ENCODE results near the gene RTN3.
A peak's percentile ranks its signal among the peaks of the same experiment; 100 is the strongest.
"Not testable (repeated sequence)": the region's sequence is repeated elsewhere in the genome, so short reads cannot be mapped to it uniquely, and the experiment has no call there.

RTN3 gene

GRCh38 chr11:63769042-63769713 is 87.9 kb downstream of the RTN3 start:
- DNase-seq: peak; percentile 26

GRCh38 chr11:63769714-63770455 is 88.6 kb downstream of the RTN3 start:
- no peak for DNase-seq

GRCh38 chr11:63770763-63771162 is 89.5 kb downstream of the RTN3 start:
- DNase-seq: no peak

- not testable (repeated sequence) for DNase-seq
Measured at GRCh38 chr11:63771741-63772318, 90.5 kb downstream of the RTN3 start.

GRCh38 chr11:63775191-63775590 is 93.9 kb downstream of the RTN3 start:
- DNase-seq: no peak

- no peak for DNase-seq
Measured at GRCh38 chr11:63779039-63779438, 97.7 kb downstream of the RTN3 start.

- no peak for DNase-seq
Measured at GRCh38 chr11:63782749-63783148, 101.4 kb downstream of the RTN3 start.

- DNase-seq: no peak
Measured at GRCh38 chr11:63783925-63784592, 102.8 kb downstream of the RTN3 start.

- DNase-seq: no peak
Measured at GRCh38 chr11:63785823-63786222, 104.5 kb downstream of the RTN3 start.

- DNase-seq: no peak
Measured at GRCh38 chr11:63791495-63792167, 110.3 kb downstream of the RTN3 start.

- no peak for DNase-seq
Measured at GRCh38 chr11:63793161-63793560, 111.9 kb downstream of the RTN3 start.

GRCh38 chr11:63795066-63795465 is 113.8 kb downstream of the RTN3 start:
- DNase-seq: no peak

- no peak for DNase-seq
Measured at GRCh38 chr11:63800921-63801320, 119.6 kb downstream of the RTN3 start.

- no peak for DNase-seq
Measured at GRCh38 chr11:63802637-63803414, 121.5 kb downstream of the RTN3 start.

GRCh38 chr11:63804259-63804658 is 123.0 kb downstream of the RTN3 start:
- no peak for DNase-seq

GRCh38 chr11:63805844-63806415 is 124.6 kb downstream of the RTN3 start:
- DNase-seq: no peak
